ENCODE results near the gene GDF10. TPM values are rescaled to one million over a fixed set of nuclear protein-coding genes. Genes with fewer than 3 reads are reported as not detected.

The GDF10 gene
- total RNA-seq, 1 donor from 2014 or later = 0.74 TPM

DNA sequence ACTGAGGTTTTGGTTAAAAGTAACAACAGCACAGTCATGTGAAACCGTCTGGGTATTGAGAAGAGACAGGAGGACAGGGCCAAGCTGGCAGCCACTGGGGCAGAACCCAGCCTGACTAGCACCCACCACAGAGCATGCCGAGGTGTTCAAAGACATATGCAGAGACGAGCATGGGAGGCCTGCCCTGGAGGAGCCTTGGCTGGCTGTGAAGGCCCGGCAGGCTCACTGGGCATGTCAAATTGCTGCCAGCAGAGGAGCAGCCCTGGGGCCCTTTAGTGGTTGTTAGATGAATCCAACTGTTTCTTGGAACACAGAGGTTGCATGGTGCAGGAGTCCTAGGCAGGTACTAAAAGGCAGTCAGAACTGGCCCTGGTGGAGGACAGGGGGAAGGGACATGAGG is 17.3 kb downstream of the GDF10 start:
- no peak for DNase-seq (ENCODE audit: low spot score)
- H3K9me3 Mint-ChIP-seq (ENCODE audit: unreplicated experiment) = no peaks in the 10 kb centered on the region
- peaks cover 2% of the 10 kb centered on the region for H3K4me1 Mint-ChIP-seq (ENCODE audit: unreplicated experiment)
- H3K36me3 Mint-ChIP-seq (ENCODE audit: low read depth, unreplicated experiment) = no peaks in the 10 kb centered on the region
- no peak overlapping the region for H3K4me3 Mint-ChIP-seq (ENCODE audit: unreplicated experiment)
- TF ChIP-seq, protein P1, sequence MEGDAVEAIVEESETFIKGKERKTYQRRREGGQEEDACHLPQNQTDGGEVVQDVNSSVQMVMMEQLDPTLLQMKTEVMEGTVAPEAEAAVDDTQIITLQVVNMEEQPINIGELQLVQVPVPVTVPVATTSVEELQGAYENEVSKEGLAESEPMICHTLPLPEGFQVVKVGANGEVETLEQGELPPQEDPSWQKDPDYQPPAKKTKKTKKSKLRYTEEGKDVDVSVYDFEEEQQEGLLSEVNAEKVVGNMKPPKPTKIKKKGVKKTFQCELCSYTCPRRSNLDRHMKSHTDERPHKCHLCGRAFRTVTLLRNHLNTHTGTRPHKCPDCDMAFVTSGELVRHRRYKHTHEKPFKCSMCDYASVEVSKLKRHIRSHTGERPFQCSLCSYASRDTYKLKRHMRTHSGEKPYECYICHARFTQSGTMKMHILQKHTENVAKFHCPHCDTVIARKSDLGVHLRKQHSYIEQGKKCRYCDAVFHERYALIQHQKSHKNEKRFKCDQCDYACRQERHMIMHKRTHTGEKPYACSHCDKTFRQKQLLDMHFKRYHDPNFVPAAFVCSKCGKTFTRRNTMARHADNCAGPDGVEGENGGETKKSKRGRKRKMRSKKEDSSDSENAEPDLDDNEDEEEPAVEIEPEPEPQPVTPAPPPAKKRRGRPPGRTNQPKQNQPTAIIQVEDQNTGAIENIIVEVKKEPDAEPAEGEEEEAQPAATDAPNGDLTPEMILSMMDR (IDR thresholded peaks at IDR 0.05; ENCODE audit: unreplicated experiment) = no peak
- no peaks in the 10 kb centered on the region for H3K27me3 Mint-ChIP-seq (ENCODE audit: unreplicated experiment)
- H3K27ac Mint-ChIP-seq (ENCODE audit: unreplicated experiment) = no peak overlapping the region

DNA sequence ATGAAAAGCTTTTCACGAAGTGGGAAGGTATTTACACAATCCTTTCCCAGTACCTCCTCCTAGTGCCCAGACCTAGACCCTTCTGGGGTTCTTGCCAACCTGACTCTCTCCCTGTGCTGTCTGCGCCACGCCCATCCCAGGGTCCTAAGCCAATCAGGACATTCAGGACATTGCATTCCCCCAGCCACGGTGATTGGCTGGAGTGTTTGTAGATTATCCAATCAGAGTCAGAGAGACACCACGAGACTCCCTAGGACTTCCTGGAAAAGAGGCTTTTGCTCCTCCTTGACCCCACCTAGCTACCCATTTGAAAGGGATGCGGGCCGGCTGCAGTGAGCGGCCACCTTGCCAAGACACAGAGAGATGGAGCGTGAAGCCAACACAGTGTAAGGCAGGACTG is 18.7 kb downstream of the GDF10 start:
- Mint-ChIP-seq H3K36me3 (ENCODE audit: low read depth, unreplicated experiment) (no peaks in the 10 kb centered on the region), H3K4me3 (ENCODE audit: unreplicated experiment) (no peak overlapping the region), H3K27me3 (ENCODE audit: unreplicated experiment) (no peaks in the 10 kb centered on the region), H3K27ac (ENCODE audit: unreplicated experiment) (no peak overlapping the region), H3K9me3 (ENCODE audit: unreplicated experiment) (no peaks in the 10 kb centered on the region), H3K4me1 (ENCODE audit: unreplicated experiment) (peaks cover 2% of the 10 kb centered on the region)
- TF ChIP-seq, protein P1 (IDR thresholded peaks at IDR 0.05; ENCODE audit: unreplicated experiment) = no peak
- DNase-seq (ENCODE audit: low spot score) = no peak

DNA sequence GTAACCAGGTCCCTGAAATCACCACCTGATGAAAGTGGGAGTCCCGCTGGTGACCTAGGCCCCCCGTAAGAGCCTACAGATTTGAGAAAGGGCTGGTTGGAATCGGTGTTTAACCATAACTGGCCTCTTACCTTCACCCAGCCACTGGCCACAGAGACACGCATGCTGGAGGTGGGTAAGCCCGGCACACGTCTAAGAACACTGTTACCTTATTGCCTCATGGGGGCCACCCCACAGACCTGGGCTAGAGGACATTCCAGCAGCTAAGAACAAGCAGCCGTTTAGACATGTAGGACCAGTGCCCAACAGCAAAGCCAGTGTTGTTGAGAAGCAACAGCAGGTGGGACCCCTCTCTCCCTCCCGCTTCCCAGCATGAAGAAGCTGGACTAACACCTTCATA is 19.8 kb downstream of the GDF10 start:
- no peaks in the 10 kb centered on the region for H3K27me3 Mint-ChIP-seq (ENCODE audit: unreplicated experiment)
- no peak for DNase-seq (ENCODE audit: low spot score)
- no peaks in the 10 kb centered on the region for H3K36me3 Mint-ChIP-seq (ENCODE audit: low read depth, unreplicated experiment)
- H3K4me3 Mint-ChIP-seq (ENCODE audit: unreplicated experiment) = no peak overlapping the region
- peaks cover 2% of the 10 kb centered on the region for H3K4me1 Mint-ChIP-seq (ENCODE audit: unreplicated experiment)
- TF ChIP-seq, protein P1 (IDR thresholded peaks at IDR 0.05; ENCODE audit: unreplicated experiment) = no peak
- no peak overlapping the region for H3K27ac Mint-ChIP-seq (ENCODE audit: unreplicated experiment)
- no peaks in the 10 kb centered on the region for H3K9me3 Mint-ChIP-seq (ENCODE audit: unreplicated experiment)

DNA sequence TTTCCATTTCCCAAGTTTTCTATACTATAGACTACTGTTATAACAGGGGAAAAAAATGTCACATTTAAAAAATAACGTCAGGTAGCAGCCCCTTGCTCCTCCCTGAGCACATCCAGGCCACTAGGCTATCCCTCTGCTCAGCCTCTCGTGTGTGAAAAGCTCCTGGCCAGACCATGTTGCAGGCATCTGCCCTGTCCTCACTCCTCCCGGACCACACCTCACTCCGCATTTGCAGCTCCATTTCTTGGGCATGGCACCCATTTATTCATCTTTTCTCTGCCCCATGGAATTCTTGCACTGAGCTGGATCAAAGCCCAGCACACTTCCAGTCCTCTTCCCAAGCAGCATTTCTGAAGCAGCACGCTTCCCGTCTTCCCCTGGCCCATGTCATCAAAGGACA is 20.8 kb downstream of the GDF10 start:
- TF ChIP-seq, protein P1 (IDR thresholded peaks at IDR 0.05; ENCODE audit: unreplicated experiment) = no peak
- no peak overlapping the region for H3K27ac Mint-ChIP-seq (ENCODE audit: unreplicated experiment)
- H3K36me3 Mint-ChIP-seq (ENCODE audit: low read depth, unreplicated experiment) = no peaks in the 10 kb centered on the region
- H3K27me3 Mint-ChIP-seq (ENCODE audit: unreplicated experiment) = peaks cover 2% of the 10 kb centered on the region
- DNase-seq (ENCODE audit: low spot score) = no peak
- peaks cover 5% of the 10 kb centered on the region for H3K4me1 Mint-ChIP-seq (ENCODE audit: unreplicated experiment)
- no peak overlapping the region for H3K4me3 Mint-ChIP-seq (ENCODE audit: unreplicated experiment)
- no peaks in the 10 kb centered on the region for H3K9me3 Mint-ChIP-seq (ENCODE audit: unreplicated experiment)

DNA sequence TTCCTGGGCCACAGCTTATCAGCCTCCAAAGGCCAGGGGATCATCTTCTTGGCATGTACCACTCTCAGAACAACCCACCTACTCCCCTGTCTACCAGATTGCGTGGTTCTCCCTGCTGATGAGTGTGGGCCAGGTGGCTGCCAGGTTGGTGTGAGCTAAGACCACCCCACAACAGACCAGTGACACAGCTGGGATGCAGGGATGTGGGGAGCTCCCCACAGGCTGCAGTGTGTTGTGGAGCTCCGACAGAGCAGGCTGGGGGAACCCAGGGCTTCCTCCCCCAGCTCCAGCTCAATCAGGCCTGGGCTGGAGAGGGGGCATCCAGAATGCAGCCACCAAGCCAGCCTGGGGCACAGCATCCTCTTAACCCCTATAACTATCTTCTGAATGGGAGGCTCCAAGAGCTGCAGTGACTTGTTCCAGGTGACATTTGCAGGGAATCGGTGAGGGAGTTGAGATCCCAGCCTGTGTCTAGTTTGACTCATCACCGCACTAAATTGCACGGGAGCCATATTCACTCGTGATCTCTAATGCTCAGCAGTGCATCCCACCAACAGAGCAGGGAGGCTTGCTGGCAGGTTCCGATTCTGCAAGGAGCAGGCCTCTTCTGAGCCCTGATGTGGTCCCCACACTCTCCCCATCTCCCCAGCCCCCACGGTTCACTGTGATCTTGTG is 21.7 kb downstream of the GDF10 start:
- Mint-ChIP-seq H3K4me1 (ENCODE audit: unreplicated experiment) (peaks cover 7% of the 10 kb centered on the region), H3K27me3 (ENCODE audit: unreplicated experiment) (peaks cover 2% of the 10 kb centered on the region), H3K9me3 (ENCODE audit: unreplicated experiment) (no peaks in the 10 kb centered on the region), H3K36me3 (ENCODE audit: low read depth, unreplicated experiment) (no peaks in the 10 kb centered on the region), H3K4me3 (ENCODE audit: unreplicated experiment) (no peak overlapping the region), H3K27ac (ENCODE audit: unreplicated experiment) (no peak overlapping the region)
- DNase-seq (ENCODE audit: low spot score) = no peak
- TF ChIP-seq, protein P1 (IDR thresholded peaks at IDR 0.05; ENCODE audit: unreplicated experiment) = no peak

Measured in endothelial cell (in vitro differentiated cells).